ENCODE data around the gene DHX36. TPM values are rescaled to one million over a fixed set of nuclear protein-coding genes. Genes with fewer than 3 reads are reported as not detected.

Gene DHX36
- total RNA-seq, 1 experiment from 2014 or later = 87.3 TPM

- Histone ChIP-seq H3K27me3 (replicated peaks; ENCODE audit: control insufficient read depth, insufficient read depth, low read length) (no peaks in the 10 kb centered on the region), H3K4me1 (no peaks in the 10 kb centered on the region), H3K9me3 (no peaks in the 10 kb centered on the region), H3K4me3 (ENCODE audit: low read depth, low read length) (no peak overlapping the region), H3K36me3 (ENCODE audit: control insufficient read depth, insufficient read depth, low read length) (no peaks in the 10 kb centered on the region)
- Mint-ChIP-seq H3K27me3 (ENCODE audit: insufficient read depth, unreplicated experiment) (no peaks in the 10 kb centered on the region), H3K4me1 (ENCODE audit: low read depth, unreplicated experiment) (peaks cover 5% of the 10 kb centered on the region), H3K36me3 (ENCODE audit: insufficient read depth, unreplicated experiment) (no peaks in the 10 kb centered on the region), H3K27ac (ENCODE audit: unreplicated experiment) (no peak overlapping the region), H3K4me3 (ENCODE audit: unreplicated experiment) (no peak overlapping the region), H3K9me3 (ENCODE audit: unreplicated experiment) (no peaks in the 10 kb centered on the region)
- no TSS peak for BruUV-seq (replicated peaks)
- ChIA-PET POLR2A (no interaction called here), CTCF (no interaction called here)
- DNase-seq = no peak
- intact Hi-C loops (cut with micrococcal nuclease; ENCODE audit: unreplicated experiment) = no loop called here
- TF ChIP-seq CTCF (IDR thresholded peaks at IDR 0.05; ENCODE audit: insufficient read depth in 1 of 2, low read depth in 1 of 2, low read length in 1 of 2, severe bottlenecking in 1 of 2, unreplicated experiment in 1 of 2) = no peak
Observed at GRCh38 chr3:154349223-154349622, 24.9 kb upstream of the DHX36 start.

- no peak for DNase-seq
- Mint-ChIP-seq H3K36me3 (ENCODE audit: insufficient read depth, unreplicated experiment) (no peaks in the 10 kb centered on the region), H3K4me1 (ENCODE audit: low read depth, unreplicated experiment) (no peaks in the 10 kb centered on the region), H3K4me3 (ENCODE audit: unreplicated experiment) (no peak overlapping the region), H3K27me3 (ENCODE audit: insufficient read depth, unreplicated experiment) (no peaks in the 10 kb centered on the region), H3K27ac (ENCODE audit: unreplicated experiment) (no peak overlapping the region), H3K9me3 (ENCODE audit: unreplicated experiment) (no peaks in the 10 kb centered on the region)
- H3K9me3 ChIP-seq = no peaks in the 10 kb centered on the region
- H3K4me1 ChIP-seq = no peaks in the 10 kb centered on the region
- POLR2A ChIA-PET = no interaction called here
- H3K4me3 ChIP-seq (ENCODE audit: low read depth, low read length) = no peak overlapping the region
- intact Hi-C loops (cut with micrococcal nuclease; ENCODE audit: unreplicated experiment) = no loop called here
- CTCF ChIA-PET = no interaction called here
- H3K27me3 ChIP-seq (replicated peaks; ENCODE audit: control insufficient read depth, insufficient read depth, low read length) = no peaks in the 10 kb centered on the region
- H3K36me3 ChIP-seq (ENCODE audit: control insufficient read depth, insufficient read depth, low read length) = no peaks in the 10 kb centered on the region
- TF ChIP-seq CTCF (IDR thresholded peaks at IDR 0.05; ENCODE audit: insufficient read depth in 1 of 2, low read depth in 1 of 2, low read length in 1 of 2, severe bottlenecking in 1 of 2, unreplicated experiment in 1 of 2) = no peak
- no TSS peak for BruUV-seq (replicated peaks)
Observed at GRCh38 chr3:154345422-154346122, 21.3 kb upstream of the DHX36 start.

- Histone ChIP-seq H3K4me3 (ENCODE audit: low read depth, low read length) (no peak overlapping the region), H3K9me3 (no peaks in the 10 kb centered on the region), H3K27me3 (replicated peaks; ENCODE audit: control insufficient read depth, insufficient read depth, low read length) (no peaks in the 10 kb centered on the region), H3K36me3 (ENCODE audit: control insufficient read depth, insufficient read depth, low read length) (no peaks in the 10 kb centered on the region), H3K4me1 (peaks cover 11% of the 10 kb centered on the region)
- ChIA-PET POLR2A (no interaction called here), CTCF (no interaction called here)
- Mint-ChIP-seq H3K4me1 (ENCODE audit: low read depth, unreplicated experiment) (peaks cover 3% of the 10 kb centered on the region), H3K27me3 (ENCODE audit: insufficient read depth, unreplicated experiment) (no peaks in the 10 kb centered on the region), H3K9me3 (ENCODE audit: unreplicated experiment) (no peaks in the 10 kb centered on the region), H3K4me3 (ENCODE audit: unreplicated experiment) (no peak overlapping the region), H3K27ac (ENCODE audit: unreplicated experiment) (no peak overlapping the region), H3K36me3 (ENCODE audit: insufficient read depth, unreplicated experiment) (no peaks in the 10 kb centered on the region)
- DNase-seq = no peak
- no peak for TF ChIP-seq CTCF (IDR thresholded peaks at IDR 0.05; ENCODE audit: insufficient read depth in 1 of 2, low read depth in 1 of 2, low read length in 1 of 2, severe bottlenecking in 1 of 2, unreplicated experiment in 1 of 2)
- intact Hi-C loops (cut with micrococcal nuclease; ENCODE audit: unreplicated experiment) = loop anchor here (5.0 kb wide), 3 partner anchors 109 to 394 kb away; no protein-coding TSS in a partner anchor
- no TSS peak for BruUV-seq (replicated peaks)
Observed at GRCh38 chr3:154338570-154338969, 14.3 kb upstream of the DHX36 start.

All from Caco-2 (cell line).